K562 (cell line): ENCODE measurements around the gene MBD5. TPM values are rescaled to one million over a fixed set of nuclear protein-coding genes. Genes with fewer than 3 reads are reported as not detected.

Experiments
- ELK3 ChIP-seq: fragments of 450-650 bp; formaldehyde crosslinking; IDR thresholded peaks from 2 replicates; pipeline ENCODE4 v1.4.0; 2020; ENCODE audit warnings: mild to moderate bottlenecking
- SREBF1 ChIP-seq: fragments of 150-350 bp; IDR thresholded peaks from 2 replicates; pipeline ENCODE4 v1.6.1; 2014; ENCODE audit warnings: antibody characterized with exemption, low read depth, low read length, borderline replicate concordance
- polyA plus RNA-seq, 8 experiments: library from polyadenylated mRNA; depleted of rRNA in 4 of 8; stranded (reverse) in 5 of 8; unstranded in 3 of 8; fragments of >200 nt; fragmentation: Nextera tagmentation in 2 of 8; fragmentation: Illumina TruSeq in 1 of 8; extraction: Ambion mirVana in 2 of 8; extraction: Trizol in 1 of 8; gene quantifications; 2 replicates each; pipeline versions ENCODE4 v1.2.1 to v1.2.3, GENCODE V29; 2011 to 2014; ENCODE audit warnings: inconsistent platforms in 1 of 8, missing spikeins in 1 of 8
- total RNA-seq, 7 experiments: library from RNA; depleted of rRNA in 6 of 7; stranded (reverse); fragments of >200 nt in 6 of 7; fragmentation: Illumina TruSeq in 2 of 7; extraction: Trizol in 2 of 7; gene quantifications; 2 replicates each; pipeline versions ENCODE4 v1.2.1 to v1.2.3, GENCODE V29; 2011 to 2021; ENCODE audit warnings: low replicate concordance in 1 of 7
- TF ChIP-seq, protein P1 (sequence below): fragments of 450-650 bp; IDR thresholded peaks from 2 replicates; pipeline ENCODE4 v1.6.1; 2017; ENCODE audit warnings: antibody characterized with exemption, mild to moderate bottlenecking
- TF ChIP-seq, protein P2 (sequence below), 2 experiments: fragments of 450-650 bp; IDR thresholded peaks; 2 replicates each; pipeline ENCODE4 v1.6.1; 2018; ENCODE audit warnings: mild to moderate bottlenecking in 2 of 2, low read depth in 1 of 2; ENCODE audit not compliant: partially characterized antibody in 2 of 2

The MBD5 gene
- total and polyA plus RNA-seq, 9 of the 15 experiments (the other 6 are each of a cell fraction or from before 2014, with no cell fraction given) = 3.4 to 14.5 (median 9.0) TPM

DNA sequence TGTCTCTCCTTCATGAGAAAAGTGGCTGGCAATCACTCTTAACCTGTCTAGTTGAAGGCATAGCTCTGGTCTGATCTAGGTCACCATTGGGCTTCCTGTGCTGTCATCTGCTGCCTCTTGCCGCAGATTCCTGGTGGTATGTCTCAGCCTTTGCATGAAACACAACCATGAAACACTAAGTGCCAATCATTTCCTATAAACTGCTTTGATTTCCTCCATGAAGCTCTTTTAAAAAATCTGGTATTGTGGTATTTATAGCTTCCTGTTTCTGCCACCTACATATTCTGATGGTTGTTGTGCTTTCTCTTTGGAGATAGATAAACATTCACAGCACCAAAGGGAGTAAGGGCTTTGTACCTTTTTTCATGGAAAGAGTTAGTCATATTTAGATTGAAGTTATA is 503.6 kb downstream of the MBD5 start (continued):
- no peak for TF ChIP-seq ELK3 (CRISPR knock-in tag)
- TF ChIP-seq, protein P1, sequence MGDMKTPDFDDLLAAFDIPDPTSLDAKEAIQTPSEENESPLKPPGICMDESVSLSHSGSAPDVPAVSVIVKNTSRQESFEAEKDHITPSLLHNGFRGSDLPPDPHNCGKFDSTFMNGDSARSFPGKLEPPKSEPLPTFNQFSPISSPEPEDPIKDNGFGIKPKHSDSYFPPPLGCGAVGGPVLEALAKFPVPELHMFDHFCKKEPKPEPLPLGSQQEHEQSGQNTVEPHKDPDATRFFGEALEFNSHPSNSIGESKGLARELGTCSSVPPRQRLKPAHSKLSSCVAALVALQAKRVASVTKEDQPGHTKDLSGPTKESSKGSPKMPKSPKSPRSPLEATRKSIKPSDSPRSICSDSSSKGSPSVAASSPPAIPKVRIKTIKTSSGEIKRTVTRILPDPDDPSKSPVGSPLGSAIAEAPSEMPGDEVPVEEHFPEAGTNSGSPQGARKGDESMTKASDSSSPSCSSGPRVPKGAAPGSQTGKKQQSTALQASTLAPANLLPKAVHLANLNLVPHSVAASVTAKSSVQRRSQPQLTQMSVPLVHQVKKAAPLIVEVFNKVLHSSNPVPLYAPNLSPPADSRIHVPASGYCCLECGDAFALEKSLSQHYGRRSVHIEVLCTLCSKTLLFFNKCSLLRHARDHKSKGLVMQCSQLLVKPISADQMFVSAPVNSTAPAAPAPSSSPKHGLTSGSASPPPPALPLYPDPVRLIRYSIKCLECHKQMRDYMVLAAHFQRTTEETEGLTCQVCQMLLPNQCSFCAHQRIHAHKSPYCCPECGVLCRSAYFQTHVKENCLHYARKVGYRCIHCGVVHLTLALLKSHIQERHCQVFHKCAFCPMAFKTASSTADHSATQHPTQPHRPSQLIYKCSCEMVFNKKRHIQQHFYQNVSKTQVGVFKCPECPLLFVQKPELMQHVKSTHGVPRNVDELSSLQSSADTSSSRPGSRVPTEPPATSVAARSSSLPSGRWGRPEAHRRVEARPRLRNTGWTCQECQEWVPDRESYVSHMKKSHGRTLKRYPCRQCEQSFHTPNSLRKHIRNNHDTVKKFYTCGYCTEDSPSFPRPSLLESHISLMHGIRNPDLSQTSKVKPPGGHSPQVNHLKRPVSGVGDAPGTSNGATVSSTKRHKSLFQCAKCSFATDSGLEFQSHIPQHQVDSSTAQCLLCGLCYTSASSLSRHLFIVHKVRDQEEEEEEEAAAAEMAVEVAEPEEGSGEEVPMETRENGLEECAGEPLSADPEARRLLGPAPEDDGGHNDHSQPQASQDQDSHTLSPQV = no peak
- TF ChIP-seq, protein P2, sequence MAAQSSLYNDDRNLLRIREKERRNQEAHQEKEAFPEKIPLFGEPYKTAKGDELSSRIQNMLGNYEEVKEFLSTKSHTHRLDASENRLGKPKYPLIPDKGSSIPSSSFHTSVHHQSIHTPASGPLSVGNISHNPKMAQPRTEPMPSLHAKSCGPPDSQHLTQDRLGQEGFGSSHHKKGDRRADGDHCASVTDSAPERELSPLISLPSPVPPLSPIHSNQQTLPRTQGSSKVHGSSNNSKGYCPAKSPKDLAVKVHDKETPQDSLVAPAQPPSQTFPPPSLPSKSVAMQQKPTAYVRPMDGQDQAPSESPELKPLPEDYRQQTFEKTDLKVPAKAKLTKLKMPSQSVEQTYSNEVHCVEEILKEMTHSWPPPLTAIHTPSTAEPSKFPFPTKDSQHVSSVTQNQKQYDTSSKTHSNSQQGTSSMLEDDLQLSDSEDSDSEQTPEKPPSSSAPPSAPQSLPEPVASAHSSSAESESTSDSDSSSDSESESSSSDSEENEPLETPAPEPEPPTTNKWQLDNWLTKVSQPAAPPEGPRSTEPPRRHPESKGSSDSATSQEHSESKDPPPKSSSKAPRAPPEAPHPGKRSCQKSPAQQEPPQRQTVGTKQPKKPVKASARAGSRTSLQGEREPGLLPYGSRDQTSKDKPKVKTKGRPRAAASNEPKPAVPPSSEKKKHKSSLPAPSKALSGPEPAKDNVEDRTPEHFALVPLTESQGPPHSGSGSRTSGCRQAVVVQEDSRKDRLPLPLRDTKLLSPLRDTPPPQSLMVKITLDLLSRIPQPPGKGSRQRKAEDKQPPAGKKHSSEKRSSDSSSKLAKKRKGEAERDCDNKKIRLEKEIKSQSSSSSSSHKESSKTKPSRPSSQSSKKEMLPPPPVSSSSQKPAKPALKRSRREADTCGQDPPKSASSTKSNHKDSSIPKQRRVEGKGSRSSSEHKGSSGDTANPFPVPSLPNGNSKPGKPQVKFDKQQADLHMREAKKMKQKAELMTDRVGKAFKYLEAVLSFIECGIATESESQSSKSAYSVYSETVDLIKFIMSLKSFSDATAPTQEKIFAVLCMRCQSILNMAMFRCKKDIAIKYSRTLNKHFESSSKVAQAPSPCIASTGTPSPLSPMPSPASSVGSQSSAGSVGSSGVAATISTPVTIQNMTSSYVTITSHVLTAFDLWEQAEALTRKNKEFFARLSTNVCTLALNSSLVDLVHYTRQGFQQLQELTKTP (IDR thresholded peaks at IDR 0.05; ENCODE audit: low read depth in 1 of 2, partially characterized antibody in 2 of 2) = no peak
- TF ChIP-seq SREBF1 = no peak
- TF ChIP-seq, all 486 proteins: peak for 0
